Right lobe of liver (tissue), 4 donors: ENCODE results near the gene FGR.

Experiments
- POLR2A ChIP-seq: fragments of 450-650 bp; IDR thresholded peaks from one replicate; pipeline ENCODE4 v1.6.1; 2017; ENCODE audit warnings: antibody characterized with exemption, mild to moderate bottlenecking
- TF ChIP-seq, protein P1 (sequence below), 4 donors: fragments of 200-600 bp in 3 of 4; fragments of 450-650 bp in 1 of 4; IDR thresholded peaks; one replicate each; pipeline versions ENCODE4 v1.5.1 to v1.8.0; 2016 to 2022; ENCODE audit warnings: antibody characterized with exemption in 4 of 4, mild to moderate bottlenecking in 2 of 4
- donor health status: DM: no; HTN: no; CAD: no.
- donor health status: DM: no; HTN: no; CAD: no.
- donor health status: DM: no; HTN: yes; CAD: no.

DNA sequence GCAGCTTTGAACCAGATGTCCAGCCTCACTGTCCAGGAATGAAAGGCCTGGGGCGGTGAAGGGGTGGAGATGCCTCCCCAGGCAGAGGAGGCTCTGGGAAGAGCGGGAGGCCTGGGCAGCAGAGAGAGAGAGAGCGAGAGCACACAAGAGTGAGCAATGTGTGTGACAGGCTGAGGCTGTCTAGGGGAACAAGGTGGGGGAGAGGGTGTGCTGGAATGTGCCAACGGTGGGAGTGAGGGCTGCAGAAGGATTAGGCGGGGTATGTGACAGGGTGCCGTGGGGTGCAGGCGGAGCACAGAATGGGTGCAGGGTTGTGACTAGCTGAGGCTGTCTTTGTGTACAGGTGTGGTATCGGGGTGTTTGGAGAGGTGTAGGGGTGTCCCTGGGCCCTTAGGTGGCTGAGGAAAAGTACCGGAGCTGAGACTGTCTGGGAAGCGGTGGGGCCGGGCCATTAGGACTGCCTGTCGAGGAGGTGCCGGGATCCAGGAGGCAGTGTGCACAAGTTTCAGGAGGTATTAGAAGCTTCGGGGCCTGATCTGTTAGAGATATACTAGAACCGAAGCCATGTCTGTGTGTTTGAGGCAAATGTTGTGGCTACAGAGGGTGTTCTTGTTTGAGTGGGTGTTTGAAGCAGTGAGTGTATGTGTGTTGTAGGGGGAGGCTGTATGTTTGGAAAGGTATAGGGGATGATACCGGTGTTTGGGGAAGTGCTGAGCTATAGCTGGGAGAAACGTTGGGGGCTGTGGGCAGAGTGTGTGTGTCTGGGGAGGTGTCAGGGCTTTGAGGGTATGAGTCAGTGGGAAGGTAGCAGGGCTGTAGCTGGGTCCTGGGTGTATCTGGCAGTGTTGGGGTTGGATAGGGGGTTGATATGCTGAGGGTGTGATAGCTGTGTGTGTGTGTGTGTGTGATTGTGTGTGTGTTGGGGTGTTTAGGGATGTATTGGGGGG, 40.1 kb downstream of the FGR start:
- TF ChIP-seq, protein P1, sequence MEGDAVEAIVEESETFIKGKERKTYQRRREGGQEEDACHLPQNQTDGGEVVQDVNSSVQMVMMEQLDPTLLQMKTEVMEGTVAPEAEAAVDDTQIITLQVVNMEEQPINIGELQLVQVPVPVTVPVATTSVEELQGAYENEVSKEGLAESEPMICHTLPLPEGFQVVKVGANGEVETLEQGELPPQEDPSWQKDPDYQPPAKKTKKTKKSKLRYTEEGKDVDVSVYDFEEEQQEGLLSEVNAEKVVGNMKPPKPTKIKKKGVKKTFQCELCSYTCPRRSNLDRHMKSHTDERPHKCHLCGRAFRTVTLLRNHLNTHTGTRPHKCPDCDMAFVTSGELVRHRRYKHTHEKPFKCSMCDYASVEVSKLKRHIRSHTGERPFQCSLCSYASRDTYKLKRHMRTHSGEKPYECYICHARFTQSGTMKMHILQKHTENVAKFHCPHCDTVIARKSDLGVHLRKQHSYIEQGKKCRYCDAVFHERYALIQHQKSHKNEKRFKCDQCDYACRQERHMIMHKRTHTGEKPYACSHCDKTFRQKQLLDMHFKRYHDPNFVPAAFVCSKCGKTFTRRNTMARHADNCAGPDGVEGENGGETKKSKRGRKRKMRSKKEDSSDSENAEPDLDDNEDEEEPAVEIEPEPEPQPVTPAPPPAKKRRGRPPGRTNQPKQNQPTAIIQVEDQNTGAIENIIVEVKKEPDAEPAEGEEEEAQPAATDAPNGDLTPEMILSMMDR (IDR thresholded peaks at IDR 0.05) = no peak
- no peak for TF ChIP-seq POLR2A
